ENCODE measurements around the gene TGFBR3.
"Not testable (repeated sequence)": the region's sequence is repeated elsewhere in the genome, so short reads cannot be mapped to it uniquely, and the experiment has no call there.

The TGFBR3 gene

DNA sequence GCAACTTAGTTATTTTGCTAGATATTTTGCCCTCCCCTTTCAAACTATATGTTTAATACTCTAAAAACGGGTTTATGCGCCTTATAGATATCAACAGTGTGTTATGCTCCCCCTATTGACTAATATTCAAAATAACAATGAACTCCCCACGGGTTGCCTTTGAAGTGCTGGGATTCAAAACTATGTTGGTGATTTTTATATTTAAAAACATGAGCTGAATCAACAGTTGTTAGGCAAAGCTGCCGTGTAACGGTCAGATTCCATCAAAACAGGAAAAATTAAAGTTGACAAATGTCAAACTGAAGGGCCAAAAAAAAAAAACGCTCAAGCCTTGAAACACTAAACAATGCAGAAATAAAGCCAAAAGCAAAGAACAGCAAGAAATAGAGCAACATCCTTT is 2.5 kb downstream of the TGFBR3 start:
- no peak for DNase-seq (ENCODE audit: low read depth in 2 of 2)

- DNase-seq (ENCODE audit: low read depth in 2 of 2) = no peak
These were observed 4.7 kb downstream of the TGFBR3 start for GRCh38 chr1:91881280-91881679.

- DNase-seq (ENCODE audit: low read depth in 2 of 2) = no peak
These were observed 6.2 kb downstream of the TGFBR3 start for GRCh38 chr1:91879733-91880132.

DNA sequence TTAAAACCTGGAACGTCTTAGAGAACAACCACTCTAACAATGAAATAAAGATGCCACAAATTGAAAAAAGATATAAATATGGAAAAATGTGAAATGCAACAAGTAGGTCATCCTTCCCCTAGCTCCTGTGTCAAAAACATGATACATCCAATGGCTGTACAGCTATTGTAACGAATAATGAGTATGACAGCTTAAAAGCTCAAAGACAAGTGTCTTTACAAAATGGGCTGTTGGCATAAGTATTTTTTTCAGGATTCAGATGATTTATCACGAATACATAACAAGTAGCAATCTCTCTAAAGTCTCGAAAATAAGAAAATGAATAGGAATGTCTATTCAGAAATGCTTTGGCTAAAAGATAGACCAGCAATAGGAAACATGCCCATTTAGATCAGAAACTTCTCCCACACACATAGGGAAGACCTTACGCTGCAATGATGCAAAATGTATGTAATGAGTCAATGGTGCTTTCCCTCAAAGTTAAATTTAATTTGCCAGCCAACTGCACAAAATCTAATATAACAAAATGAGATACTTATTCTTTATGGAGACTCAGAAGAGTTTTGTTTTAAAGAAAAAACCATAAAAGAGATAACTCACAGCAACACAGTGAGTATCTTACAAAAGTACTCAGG is 8.3 kb downstream of the TGFBR3 start:
- no peak for DNase-seq (ENCODE audit: low read depth in 2 of 2)

- DNase-seq (ENCODE audit: low read depth in 2 of 2) = no peak
These were observed 9.0 kb downstream of the TGFBR3 start for GRCh38 chr1:91876781-91877573.

- DNase-seq (ENCODE audit: low read depth in 2 of 2) = no peak
These were observed 9.9 kb downstream of the TGFBR3 start for GRCh38 chr1:91876040-91876470.

DNA sequence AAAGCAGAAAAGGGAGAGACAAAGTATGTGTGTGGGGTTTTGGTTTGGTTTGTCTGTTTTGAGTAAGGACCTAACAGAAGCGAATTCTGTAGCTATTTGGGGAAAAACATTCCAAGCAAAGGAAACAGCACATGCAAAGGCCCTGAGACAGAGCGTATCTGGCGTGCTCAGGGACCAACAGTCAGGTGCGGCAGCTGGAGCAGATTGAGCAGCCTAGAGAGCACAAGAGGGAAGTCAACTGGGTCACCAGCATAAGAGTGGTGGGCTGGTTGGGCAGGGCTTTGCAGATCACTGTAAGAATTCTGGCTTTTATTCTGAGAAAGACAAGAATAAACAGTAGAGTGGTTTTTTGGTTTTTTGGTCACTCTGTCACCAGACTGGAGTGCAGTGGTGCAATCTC is 11.8 kb downstream of the TGFBR3 start:
- DNase-seq (ENCODE audit: low read depth in 2 of 2) = no peak

GRCh38 chr1:91872559-91873081 is 13.3 kb downstream of the TGFBR3 start:
- no peak for DNase-seq (ENCODE audit: low read depth in 2 of 2)

DNA sequence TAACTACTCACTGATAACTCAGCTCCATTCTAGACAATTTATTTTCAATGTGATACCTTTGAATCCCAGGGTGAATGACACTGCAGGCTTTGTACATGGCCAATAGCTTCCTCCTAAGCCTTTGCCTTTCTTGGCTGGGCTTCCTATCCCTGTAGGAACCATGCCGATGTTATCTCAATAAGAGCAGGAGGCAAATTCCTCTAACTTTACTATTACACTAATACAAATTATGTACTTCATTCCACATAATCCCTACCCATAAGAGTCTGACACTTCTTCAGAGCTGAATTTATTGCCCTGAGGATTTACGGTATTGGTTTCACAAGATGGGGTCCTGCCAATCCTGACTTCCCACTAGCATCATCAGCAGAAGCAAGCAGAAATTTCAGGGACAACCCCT is 14.0 kb downstream of the TGFBR3 start:
- DNase-seq (ENCODE audit: low read depth in 2 of 2) = no peak

GRCh38 chr1:91870322-91870721 is 15.6 kb downstream of the TGFBR3 start:
- DNase-seq (ENCODE audit: low read depth in 2 of 2) = no peak

GRCh38 chr1:91866425-91866824 is 19.5 kb downstream of the TGFBR3 start:
- DNase-seq (ENCODE audit: low read depth in 2 of 2) = no peak

- DNase-seq (ENCODE audit: low read depth in 2 of 2) = no peak
These were observed 21.8 kb downstream of the TGFBR3 start for GRCh38 chr1:91864017-91864700.

- no peak for DNase-seq (ENCODE audit: low read depth in 2 of 2)
These were observed 22.5 kb downstream of the TGFBR3 start for GRCh38 chr1:91863498-91863897.

DNA sequence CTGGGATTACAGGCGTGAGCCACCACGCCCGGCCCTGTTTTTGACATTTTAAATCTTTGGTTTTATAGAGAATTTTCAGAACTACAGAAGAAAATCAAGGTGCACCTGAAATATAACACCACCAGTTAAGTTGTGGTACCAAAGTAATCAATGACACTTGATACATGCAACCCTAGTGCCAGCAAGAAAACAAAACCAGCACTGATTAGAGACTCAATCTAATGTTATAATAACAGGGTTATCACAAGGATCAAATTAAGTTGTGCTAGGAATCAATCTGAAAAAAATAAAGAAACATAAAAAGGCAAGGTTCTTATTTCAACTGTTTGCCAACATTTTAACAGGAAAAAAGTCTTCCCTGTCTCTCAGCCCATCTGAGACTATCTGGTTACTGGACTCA is 23.8 kb downstream of the TGFBR3 start:
- DNase-seq (ENCODE audit: low read depth in 2 of 2) = no peak

DNA sequence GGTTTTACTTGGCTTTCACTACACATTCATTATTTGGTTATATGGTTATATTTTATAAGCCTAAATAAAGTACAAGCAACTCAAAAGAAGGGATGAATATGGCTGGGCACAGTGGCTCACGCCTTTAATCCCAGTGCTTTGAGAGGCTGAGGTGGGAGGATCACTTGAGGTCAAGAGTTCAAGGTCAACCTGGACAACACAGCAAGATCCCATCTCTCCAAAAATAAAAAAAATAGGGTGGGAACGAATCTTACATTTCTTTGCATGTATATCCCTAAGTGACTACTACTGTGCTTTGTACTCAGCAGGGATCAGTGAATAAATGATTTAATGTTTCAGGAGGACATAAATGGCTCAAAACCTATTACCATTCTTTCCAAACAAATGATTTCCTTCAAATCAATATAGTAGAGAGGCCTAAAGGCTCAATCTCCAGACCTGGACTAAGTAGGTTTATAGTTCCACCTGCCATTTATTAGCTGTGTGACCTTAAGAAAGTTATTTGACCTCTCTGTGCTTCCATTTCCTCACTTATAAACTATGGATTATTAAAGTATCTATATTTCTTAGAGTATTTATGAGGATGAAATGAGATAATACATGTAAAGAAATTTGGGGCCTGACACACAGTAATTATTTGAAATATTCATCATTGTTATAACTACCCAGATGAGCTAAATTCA is 28.3 kb downstream of the TGFBR3 start:
- DNase-seq (ENCODE audit: low read depth in 2 of 2) = no peak

- DNase-seq (ENCODE audit: low read depth in 2 of 2) = no peak
These were observed 29.0 kb downstream of the TGFBR3 start for GRCh38 chr1:91856996-91857395.

DNA sequence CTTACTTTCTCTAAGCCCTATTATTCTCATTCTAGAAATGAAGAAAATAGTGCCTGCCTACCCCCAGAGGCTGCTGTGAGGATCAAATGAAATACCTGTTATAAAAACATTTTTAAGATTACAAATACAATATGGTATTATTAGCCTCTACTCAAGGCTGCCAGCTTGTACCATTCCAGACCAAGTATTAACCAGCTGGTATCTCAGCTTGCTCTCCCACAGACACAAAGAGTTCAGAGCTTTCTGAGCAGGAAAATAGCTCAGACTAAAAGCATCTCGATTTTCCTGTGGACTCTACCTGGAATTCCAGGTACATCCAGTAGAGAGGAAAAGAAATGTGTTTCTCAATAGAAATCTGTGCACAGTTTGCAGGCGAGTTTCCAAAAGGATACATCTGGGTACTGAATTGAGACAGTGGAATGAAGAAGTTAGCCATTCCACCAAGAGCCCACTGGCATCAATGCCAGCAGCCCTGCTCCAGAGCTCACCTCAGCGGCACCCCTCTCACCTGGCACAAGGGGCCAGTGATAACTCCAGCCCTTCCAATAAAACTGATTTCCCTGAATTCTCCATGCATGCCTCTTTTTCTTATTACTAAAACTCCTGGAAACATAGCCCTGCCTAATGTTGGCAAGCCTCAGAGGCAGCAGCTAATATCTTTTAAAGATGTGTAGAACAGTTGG is 31.0 kb downstream of the TGFBR3 start:
- DNase-seq (ENCODE audit: low read depth in 2 of 2) = no peak

GRCh38 chr1:91853397-91853796 is 32.6 kb downstream of the TGFBR3 start:
- DNase-seq (ENCODE audit: low read depth in 2 of 2) = no peak

DNA sequence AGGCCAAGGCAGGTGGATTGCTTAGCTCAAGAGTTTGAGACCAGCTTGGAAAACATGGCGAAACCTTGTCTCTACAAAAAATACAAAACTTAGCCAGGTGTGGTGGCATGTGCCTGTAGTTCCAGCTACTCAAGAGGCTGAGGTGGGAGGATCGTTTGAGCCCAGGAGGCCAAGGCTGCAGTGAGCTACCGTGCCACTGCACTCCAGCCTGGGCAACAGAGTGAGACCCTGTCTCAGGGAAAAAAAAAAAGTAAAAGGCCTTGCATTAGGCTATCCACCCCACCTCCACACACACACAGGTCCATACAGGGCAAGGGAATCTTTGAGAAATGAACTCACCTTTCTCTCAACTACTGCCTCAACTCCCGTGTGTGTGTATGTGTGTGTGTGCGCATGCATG is 33.9 kb downstream of the TGFBR3 start:
- not testable (repeated sequence) for DNase-seq (ENCODE audit: low read depth in 2 of 2)

DNA sequence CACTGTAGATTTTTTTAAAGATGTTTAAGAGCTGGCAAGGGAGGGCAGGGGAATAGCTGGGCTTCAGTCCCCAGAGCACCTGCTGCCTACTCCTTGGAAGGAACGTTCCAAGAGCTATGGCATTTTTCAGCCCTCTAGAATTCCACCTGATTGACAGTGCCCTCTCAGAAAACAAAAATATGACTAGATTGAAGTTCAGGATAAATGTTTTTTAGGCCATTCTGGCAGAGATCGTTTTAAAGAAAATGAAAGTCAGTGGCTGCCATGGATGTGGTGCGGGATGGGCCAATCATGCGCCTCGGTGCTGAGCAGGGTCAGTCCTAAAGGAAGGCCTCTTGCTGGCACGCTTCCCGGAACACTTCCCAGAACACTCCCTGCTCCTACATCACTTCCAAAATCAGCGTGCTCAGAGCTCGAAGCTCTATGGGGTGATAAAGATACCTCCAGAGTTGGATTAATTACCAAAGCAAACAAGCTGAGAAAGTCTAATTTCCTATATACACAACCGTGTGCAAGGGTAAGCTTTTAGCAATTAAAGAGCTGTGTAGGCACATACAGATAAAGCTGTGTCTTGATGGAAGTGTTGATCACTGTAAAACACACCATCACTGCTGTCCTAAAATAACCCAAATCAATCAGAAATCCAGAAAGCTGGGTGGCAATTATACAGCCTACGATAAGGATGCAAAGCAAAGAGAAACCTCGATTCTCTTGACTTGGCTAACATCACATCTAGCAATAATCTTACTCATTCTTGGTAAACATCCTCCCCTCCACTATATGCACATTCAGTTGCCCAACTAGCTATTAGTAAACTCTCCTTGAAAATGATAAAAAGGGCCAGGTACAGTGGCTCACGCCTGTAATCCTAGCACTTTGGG is 34.6 kb downstream of the TGFBR3 start:
- no peak for DNase-seq (ENCODE audit: low read depth in 2 of 2)

All from stimulated activated CD4-positive, alpha-beta T cell treated with anti-CD3 and anti-CD28 coated beads, Interleukin-15, amount 100 ng/mL, for 48 hours (primary cell).